Panc1 (cell line): ENCODE results near the gene GLB1L2. TPM values are rescaled to one million over a fixed set of nuclear protein-coding genes. Genes with fewer than 3 reads are reported as not detected.

Experiments used
- ATAC-seq: fragments of 200-7000 bp; cut with Tn5 transposase; 2 replicates; pipeline ENCODE4 v1.9.1; 2020; ENCODE audit warnings: mild to moderate bottlenecking, moderate library complexity
- BruUV-seq: library from RNA; stranded (reverse); fragments of 400-500 nt; replicated peaks from 2 replicates; lab custom pipeline; 2021; lab: Mats Ljungman, UMichigan
- CTCF ChIA-PET: fragments of 300-600 bp; sonication (Branson Sonifier 250); formaldehyde crosslinking; loops from one replicate; lab custom pipeline; 2022; ENCODE audit warnings: antibody characterized with exemption; lab: Charles Lee
- POLR2A ChIA-PET: fragments of 300-600 bp; sonication (Branson Sonifier 250); formaldehyde crosslinking; loops from one replicate; lab custom pipeline; 2022; ENCODE audit warnings: antibody characterized with exemption; lab: Charles Lee
- DNase-seq: peaks from one replicate; pipeline ENCODE4 v3.0.0-alpha.2; 2010; ENCODE audit warnings: low read depth, low spot score
- H3K27ac ChIP-seq: 2 replicates; pipeline ENCODE4 v1.5.1; 2011; ENCODE audit warnings: mild to moderate bottlenecking, low read length, inconsistent platforms
- H3K27me3 ChIP-seq: fragments of 200-500 bp; sonication (Bioruptor generic); 2 replicates; pipeline ENCODE4 v1.6.0; 2014; ENCODE audit warnings: low read length, inconsistent platforms; ENCODE audit not compliant: control insufficient read depth, insufficient read depth
- H3K36me3 ChIP-seq: fragments of 200-500 bp; sonication (Bioruptor generic); 2 replicates; pipeline ENCODE4 v1.5.1; 2014; ENCODE audit warnings: inconsistent platforms, mild to moderate bottlenecking, low read length, moderate library complexity; ENCODE audit not compliant: control insufficient read depth, insufficient read depth
- H3K4me1 ChIP-seq: 2 replicates; pipeline ENCODE4 v1.5.1; 2011; ENCODE audit warnings: inconsistent platforms, mild to moderate bottlenecking, low read length, moderate library complexity; ENCODE audit not compliant: control insufficient read depth, insufficient read depth
- H3K4me3 ChIP-seq, 2 experiments: 2 replicates each; pipeline ENCODE4 v1.5.1; 2011 to 2012; ENCODE audit warnings: low read depth in 2 of 2, low read length in 2 of 2, mild to moderate bottlenecking in 2 of 2, inconsistent platforms in 1 of 2, moderate library complexity in 1 of 2
- H3K9me3 ChIP-seq: fragments of 200-500 bp; sonication (Bioruptor generic); 2 replicates; pipeline ENCODE4 v1.5.1; 2014; ENCODE audit warnings: low read depth, mild to moderate bottlenecking, inconsistent platforms, low read length, moderate library complexity; ENCODE audit not compliant: control insufficient read depth, insufficient read depth
- CTCF ChIP-seq: fragments of 450-650 bp; IDR thresholded peaks from 2 replicates; pipeline ENCODE4 v1.5.1; 2017; ENCODE audit warnings: mild to moderate bottlenecking
- POLR2AphosphoS5 ChIP-seq: IDR thresholded peaks from 2 replicates; pipeline ENCODE4 v1.6.1; 2012; ENCODE audit warnings: mild to moderate bottlenecking, low read depth, low read length, moderate library complexity
- REST ChIP-seq, 2 experiments: IDR thresholded peaks; 2 replicates each; pipeline ENCODE4 v1.6.1; 2011 to 2012; ENCODE audit warnings: low read depth in 2 of 2, control low read depth in 1 of 2, low read length in 1 of 2, mild to moderate bottlenecking in 1 of 2, moderate library complexity in 1 of 2; ENCODE audit not compliant: insufficient read depth in 1 of 2
- SIN3A ChIP-seq: IDR thresholded peaks from 2 replicates; pipeline ENCODE4 v1.6.1; 2012; ENCODE audit warnings: low read depth, mild to moderate bottlenecking, low read length, moderate library complexity, borderline replicate concordance; ENCODE audit not compliant: insufficient read depth
- TCF7L2 ChIP-seq: IDR thresholded peaks from 2 replicates; pipeline ENCODE4 v1.6.1; 2011; ENCODE audit warnings: mild to moderate bottlenecking, low read depth, low read length, inconsistent platforms
- in situ Hi-C: cut with HindIII; loops from 2 replicates; pipeline ENCODE4 v1.10.0; 2016; ENCODE audit warnings: low sequenced_read_pairs, low pct_unique_long_range_greater_than_20kb
- intact Hi-C: fragments of 100-400 bp; cut with micrococcal nuclease; formaldehyde crosslinking; loops from one replicate; pipeline ENCODE4 v1.10.0; 2022; ENCODE audit not compliant: unreplicated experiment
- total RNA-seq: library from RNA; stranded (reverse); gene quantifications from one replicate; pipeline ENCODE4 v1.2.1, GENCODE V29; 2021; ENCODE audit not compliant: unreplicated experiment

Gene GLB1L2
- total RNA-seq, 1 experiment from 2014 or later: 10.4 TPM

- ATAC-seq: no peak
- no peaks in the 10 kb centered on the region for H3K9me3 ChIP-seq
- no peaks in the 10 kb centered on the region for H3K27me3 ChIP-seq
- H3K4me3 ChIP-seq: no peak overlapping the region
- in situ Hi-C loops (no loop called here), intact Hi-C loops (no loop called here)
- TF ChIP-seq TCF7L2: no peak
- TF ChIP-seq SIN3A: no peak
- TF ChIP-seq REST (IDR thresholded peaks at IDR 0.05; ENCODE audit: insufficient read depth in 1 of 2, low read depth in 2 of 2, low read length in 1 of 2): no peak
- no peak for TF ChIP-seq POLR2AphosphoS5
- DNase-seq: no peak
- ChIA-PET POLR2A (no interaction called here), CTCF (no interaction called here)
- H3K4me1 ChIP-seq: no peaks in the 10 kb centered on the region
- no TSS peak for BruUV-seq
- H3K27ac ChIP-seq: no peak overlapping the region
- no peaks in the 10 kb centered on the region for H3K36me3 ChIP-seq
These were observed 18.1 kb downstream of the GLB1L2 start for GRCh38 chr11:134349802-134350355.

- ChIA-PET CTCF (no interaction called here), POLR2A (no interaction called here)
- no peak for ATAC-seq
- DNase-seq: no peak
- Histone ChIP-seq H3K27me3 (no peaks in the 10 kb centered on the region), H3K9me3 (no peaks in the 10 kb centered on the region), H3K27ac (no peak overlapping the region), H3K4me1 (no peaks in the 10 kb centered on the region), H3K4me3 (no peak overlapping the region), H3K36me3 (no peaks in the 10 kb centered on the region)
- TF ChIP-seq TCF7L2 (no peak), REST (IDR thresholded peaks at IDR 0.05; ENCODE audit: insufficient read depth in 1 of 2, low read depth in 2 of 2, low read length in 1 of 2) (no peak), CTCF (no peak)
- in situ Hi-C loops (no loop called here), intact Hi-C loops (no loop called here)
- BruUV-seq: no TSS peak
These were observed 18.6 kb downstream of the GLB1L2 start for GRCh38 chr11:134350381-134350780.
